ENCODE results near the gene IFT80. TPM values are rescaled to one million over a fixed set of nuclear protein-coding genes. Genes with fewer than 3 reads are reported as not detected.

The IFT80 gene
- total RNA-seq, 1 experiment from 2014 or later: 20.2 TPM

DNA sequence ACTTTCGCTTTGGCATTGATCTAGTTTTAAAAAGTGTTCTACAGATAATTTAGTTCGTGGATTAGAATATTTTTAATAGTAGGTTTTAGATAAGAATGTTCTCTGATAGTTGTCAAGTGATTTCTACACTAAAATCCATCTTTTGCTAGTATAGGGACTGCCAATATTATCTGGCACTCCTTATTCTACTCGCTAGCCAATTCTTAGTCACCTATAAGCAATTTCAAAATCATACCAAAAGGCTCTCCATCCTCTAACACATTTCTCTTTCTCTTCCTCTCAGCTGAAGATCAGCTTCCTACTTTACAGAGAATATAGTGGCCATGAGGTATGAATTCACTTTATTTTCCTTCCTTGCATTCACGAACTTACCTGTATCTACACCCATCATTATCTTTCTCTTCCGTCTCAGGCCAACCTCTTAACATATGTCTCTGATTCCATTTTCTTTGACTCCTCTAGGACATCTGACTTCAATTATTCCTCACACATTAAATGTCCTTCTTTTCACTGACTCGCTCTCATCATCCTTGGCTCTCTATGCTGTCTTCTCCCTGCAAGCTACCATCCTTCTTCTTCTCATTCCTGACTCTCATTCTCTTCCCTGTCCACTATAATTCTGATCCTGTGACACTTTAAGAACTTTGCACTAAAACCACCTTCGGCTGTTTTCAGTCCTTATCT lies 138.3 kb downstream of the IFT80 start:
- no peak for TF ChIP-seq CTCF (conservative IDR thresholded peaks at IDR 0.05; ENCODE audit: low read depth, low read length)
- no peak for TF ChIP-seq EZH2 (IDR thresholded peaks at IDR 0.05; ENCODE audit: borderline replicate concordance, low read depth, low read length, poor library complexity, severe bottlenecking)
- Histone ChIP-seq H3K27me3 (replicated peaks; ENCODE audit: insufficient read depth, low read depth, low read length, poor library complexity) (no peaks in the 10 kb centered on the region), H3K4me3 (ENCODE audit: low read depth, low read length, poor library complexity, severe bottlenecking) (no peak overlapping the region), H3K9me3 (ENCODE audit: low read depth, low read length, poor library complexity, severe bottlenecking) (no peaks in the 10 kb centered on the region), H3K4me1 (ENCODE audit: insufficient read depth, low read length, poor library complexity, severe bottlenecking) (no peaks in the 10 kb centered on the region), H3K36me3 (ENCODE audit: insufficient read depth, low read length, poor library complexity, severe bottlenecking) (no peaks in the 10 kb centered on the region), H3K27ac (ENCODE audit: low read depth, low read length, poor library complexity, severe bottlenecking) (no peak overlapping the region)
- BruUV-seq (replicated peaks): no TSS peak
- POLR2A ChIA-PET (ENCODE audit: low non-redundant PET): no interaction called here
- CTCF ChIA-PET: no interaction called here
- no peak for DNase-seq (ENCODE audit: low spot score)
- intact Hi-C loops (cut with micrococcal nuclease; ENCODE audit: unreplicated experiment): no loop called here

GRCh38 chr3:160259589-160259988 lies 139.4 kb downstream of the IFT80 start:
- Histone ChIP-seq H3K4me3 (ENCODE audit: low read depth, low read length, poor library complexity, severe bottlenecking) (no peak overlapping the region), H3K27ac (ENCODE audit: low read depth, low read length, poor library complexity, severe bottlenecking) (no peak overlapping the region), H3K36me3 (ENCODE audit: insufficient read depth, low read length, poor library complexity, severe bottlenecking) (no peaks in the 10 kb centered on the region), H3K27me3 (replicated peaks; ENCODE audit: insufficient read depth, low read depth, low read length, poor library complexity) (no peaks in the 10 kb centered on the region), H3K9me3 (ENCODE audit: low read depth, low read length, poor library complexity, severe bottlenecking) (no peaks in the 10 kb centered on the region), H3K4me1 (ENCODE audit: insufficient read depth, low read length, poor library complexity, severe bottlenecking) (no peaks in the 10 kb centered on the region)
- TF ChIP-seq CTCF (conservative IDR thresholded peaks at IDR 0.05; ENCODE audit: low read depth, low read length) (no peak), EZH2 (IDR thresholded peaks at IDR 0.05; ENCODE audit: borderline replicate concordance, low read depth, low read length, poor library complexity, severe bottlenecking) (no peak)
- CTCF ChIA-PET: no interaction called here
- DNase-seq (ENCODE audit: low spot score): no peak
- BruUV-seq (replicated peaks): no TSS peak
- POLR2A ChIA-PET (ENCODE audit: low non-redundant PET): no interaction called here
- intact Hi-C loops (cut with micrococcal nuclease; ENCODE audit: unreplicated experiment): no loop called here

- intact Hi-C loops (cut with micrococcal nuclease; ENCODE audit: unreplicated experiment): no loop called here
- Histone ChIP-seq H3K9me3 (ENCODE audit: low read depth, low read length, poor library complexity, severe bottlenecking) (no peaks in the 10 kb centered on the region), H3K27ac (ENCODE audit: low read depth, low read length, poor library complexity, severe bottlenecking) (no peak overlapping the region), H3K4me1 (ENCODE audit: insufficient read depth, low read length, poor library complexity, severe bottlenecking) (no peaks in the 10 kb centered on the region), H3K4me3 (ENCODE audit: low read depth, low read length, poor library complexity, severe bottlenecking) (no peak overlapping the region), H3K36me3 (ENCODE audit: insufficient read depth, low read length, poor library complexity, severe bottlenecking) (no peaks in the 10 kb centered on the region), H3K27me3 (replicated peaks; ENCODE audit: insufficient read depth, low read depth, low read length, poor library complexity) (no peaks in the 10 kb centered on the region)
- BruUV-seq (replicated peaks): no TSS peak
- ChIA-PET CTCF (no interaction called here), POLR2A (ENCODE audit: low non-redundant PET) (no interaction called here)
- DNase-seq (ENCODE audit: low spot score): no peak
- TF ChIP-seq CTCF (conservative IDR thresholded peaks at IDR 0.05; ENCODE audit: low read depth, low read length): no peak
- TF ChIP-seq EZH2 (IDR thresholded peaks at IDR 0.05; ENCODE audit: borderline replicate concordance, low read depth, low read length, poor library complexity, severe bottlenecking): no peak
These were observed 141.4 kb downstream of the IFT80 start for GRCh38 chr3:160257606-160258005.

All from A673 (cell line).